IMR-90 (cell line): ENCODE data around the gene RNF144B. TPM values are rescaled to one million over a fixed set of nuclear protein-coding genes. Genes with fewer than 3 reads are reported as not detected.

ENCODE experiments used
- ATAC-seq: fragments of 200-7000 bp; cut with Tn5 transposase; 2 replicates; pipeline ENCODE4 v1.9.1; 2020; ENCODE audit warnings: low read depth, mild to moderate bottlenecking, moderate library complexity
- BruUV-seq: library from RNA; stranded (reverse); fragments of 400-500 nt; replicated peaks from 2 replicates; lab custom pipeline; 2021; lab: Mats Ljungman, UMichigan
- CTCF ChIA-PET: fragments of 300-600 bp; formaldehyde crosslinking; extraction: SDS; loops from one replicate; lab custom pipeline; 2021; ENCODE audit warnings: antibody characterized with exemption; lab: Yijun Ruan, JAX
- POLR2A ChIA-PET: fragments of 300-600 bp; sonication (Branson Sonifier 250); formaldehyde crosslinking; loops from one replicate; lab custom pipeline; 2022; ENCODE audit warnings: antibody characterized with exemption; ENCODE audit not compliant: unreplicated experiment; lab: Charles Lee
- DNase-seq: peaks from one replicate; pipeline ENCODE4 v3.0.0; 2013
- H2AFZ ChIP-seq: replicated peaks from 2 replicates; pipeline ENCODE3; 2013; ENCODE audit warnings: low read length, mild to moderate bottlenecking; ENCODE audit not compliant: poor library complexity
- H2AK5ac ChIP-seq: 2 replicates; pipeline ENCODE4 v1.6.1; 2013; ENCODE audit warnings: low read depth, low read length, inconsistent platforms
- H2AK9ac ChIP-seq: replicated peaks from 2 replicates; pipeline ENCODE3; 2013; ENCODE audit warnings: mild to moderate bottlenecking, low read depth, low read length, moderate library complexity; ENCODE audit not compliant: poor library complexity
- H2BK120ac ChIP-seq: 2 replicates; pipeline ENCODE4 v1.6.1; 2013; ENCODE audit warnings: low read depth, low read length, inconsistent platforms
- H2BK15ac ChIP-seq: 3 replicates; pipeline ENCODE4 v1.6.1; 2013; ENCODE audit warnings: low read depth, low read length, inconsistent platforms
- H2BK20ac ChIP-seq: 2 replicates; pipeline ENCODE4 v1.6.1; 2013; ENCODE audit warnings: low read depth, mild to moderate bottlenecking, inconsistent platforms, low read length, moderate library complexity
- H2BK5ac ChIP-seq: 2 replicates; pipeline ENCODE4 v1.6.1; 2013; ENCODE audit warnings: mild to moderate bottlenecking, low read depth, low read length, inconsistent platforms; ENCODE audit not compliant: poor library complexity, severe bottlenecking
- H3K14ac ChIP-seq: replicated peaks from 2 replicates; pipeline ENCODE4 v1.6.1; 2013; ENCODE audit warnings: low read depth, low read length, inconsistent platforms
- H3K18ac ChIP-seq: 2 replicates; pipeline ENCODE4 v1.6.1; 2013; ENCODE audit warnings: low read depth, low read length, control low read depth
- H3K23ac ChIP-seq: 2 replicates; pipeline ENCODE4 v1.6.1; 2013; ENCODE audit warnings: low read depth, low read length, inconsistent platforms
- H3K27ac ChIP-seq: 2 replicates; pipeline ENCODE4 v1.5.1; 2013; ENCODE audit warnings: mild to moderate bottlenecking, control low read depth, low read length; ENCODE audit not compliant: insufficient read depth
- H3K27me3 ChIP-seq: 2 replicates; pipeline ENCODE4 v1.6.1; 2013; ENCODE audit warnings: low read length; ENCODE audit not compliant: control insufficient read depth, insufficient read depth
- H3K36me3 ChIP-seq: 2 replicates; pipeline ENCODE4 v1.6.1; 2013; ENCODE audit warnings: low read length, mixed read lengths; ENCODE audit not compliant: control insufficient read depth, insufficient read depth
- H3K4ac ChIP-seq: 2 replicates; pipeline ENCODE4 v1.6.1; 2013; ENCODE audit warnings: low read depth, low read length, inconsistent platforms
- H3K4me1 ChIP-seq: 2 replicates; pipeline ENCODE4 v1.6.1; 2013; ENCODE audit warnings: low read length, mixed read lengths; ENCODE audit not compliant: control insufficient read depth, insufficient read depth
- H3K4me2 ChIP-seq: 2 replicates; pipeline ENCODE4 v1.6.1; 2013; ENCODE audit warnings: low read depth, mild to moderate bottlenecking, control low read depth, low read length, moderate library complexity
- H3K4me3 ChIP-seq: 2 replicates; pipeline ENCODE4 v1.5.1; 2013; ENCODE audit warnings: low read depth, mild to moderate bottlenecking, control low read depth, low read length, moderate library complexity; ENCODE audit not compliant: insufficient read depth
- H3K56ac ChIP-seq: 2 replicates; pipeline ENCODE4 v1.6.1; 2013; ENCODE audit warnings: low read length, inconsistent platforms; ENCODE audit not compliant: insufficient read depth; ENCODE audit errors: extremely low read depth
- H3K79me1 ChIP-seq, 2 experiments: 2 replicates each; pipeline ENCODE4 v1.6.1; 2013; ENCODE audit warnings: low read length in 2 of 2, inconsistent platforms in 1 of 2, low read depth in 1 of 2
- H3K9ac ChIP-seq: 2 replicates; pipeline ENCODE4 v1.6.1; 2013; ENCODE audit warnings: low read depth, low read length, control low read depth
- H3K9me1 ChIP-seq: 2 replicates; pipeline ENCODE4 v1.6.1; 2013; ENCODE audit warnings: low read length, inconsistent platforms; ENCODE audit not compliant: insufficient read depth
- H3K9me3 ChIP-seq: 2 replicates; pipeline ENCODE4 v1.6.1; 2013; ENCODE audit warnings: low read length; ENCODE audit not compliant: control insufficient read depth, insufficient read depth
- H4K20me1 ChIP-seq: 2 replicates; pipeline ENCODE4 v1.6.1; 2013; ENCODE audit warnings: low read length, inconsistent platforms; ENCODE audit not compliant: insufficient read depth
- H4K5ac ChIP-seq: 2 replicates; pipeline ENCODE4 v1.6.1; 2013; ENCODE audit warnings: mild to moderate bottlenecking, low read depth, low read length, control low read depth
- H4K8ac ChIP-seq, 2 experiments: 2 replicates each; pipeline ENCODE4 v1.6.1; 2013; ENCODE audit warnings: low read depth in 2 of 2, low read length in 2 of 2, control low read depth in 1 of 2, inconsistent platforms in 1 of 2
- H4K91ac ChIP-seq: 2 replicates; pipeline ENCODE4 v1.6.1; 2013; ENCODE audit warnings: low read depth, low read length, inconsistent platforms; ENCODE audit not compliant: insufficient read depth
- POLR2A ChIP-seq: IDR thresholded peaks from 2 replicates; pipeline ENCODE4 v1.6.1; 2012; ENCODE audit warnings: mild to moderate bottlenecking, low read depth, low read length
- RAD21 ChIP-seq: IDR thresholded peaks from 2 replicates; pipeline ENCODE4 v1.6.1; 2012; ENCODE audit warnings: low read length, improper control_type of control experiment
- WGBS, 2 experiments: methylation state at CpG; one replicate each; pipeline versions ENCODE4 v1.1.5 to v1.1.7; 2013; ENCODE audit warnings: missing lambda C conversion rate in 2 of 2; ENCODE audit not compliant: insufficient read length in 1 of 2; ENCODE audit errors: extremely low coverage in 2 of 2; 5-methylcytosine and 5-hydroxymethylcytosine counted together
- dilution Hi-C: fragments of 300-500 bp; cut with HindIII; formaldehyde crosslinking; loops from one replicate; pipeline ENCODE4 v1.14.3; 2018; ENCODE audit warnings: low sequenced_read_pairs; ENCODE audit not compliant: unreplicated experiment
- in situ Hi-C: fragments of 300-500 bp; cut with MboI; formaldehyde crosslinking; loops from 3 replicates; pipeline ENCODE4 v1.14.3; 2019; ENCODE audit warnings: low sequenced_read_pairs, inconsistent platforms, mixed read lengths
- intact Hi-C: fragments of 100-400 bp; cut with micrococcal nuclease; formaldehyde crosslinking; loops from 2 replicates; pipeline ENCODE4 v1.10.0; 2022
- polyA plus RNA-seq, 3 experiments: library from polyadenylated mRNA; depleted of rRNA; stranded (reverse); fragments of >200 nt; gene quantifications; 2 replicates each; pipeline ENCODE4 v1.2.3, GENCODE V29; 2012; ENCODE audit warnings: low replicate concordance in 1 of 3
- total RNA-seq: library from RNA; depleted of rRNA; stranded (reverse); fragments of >200 nt; gene quantifications from 2 replicates; pipeline ENCODE4 v1.2.3, GENCODE V29; 2012

The RNF144B gene
- total and polyA plus RNA-seq, 2 of the 4 experiments (the other 2 are of a cell fraction), result 0.44 to 2.7 TPM

DNA sequence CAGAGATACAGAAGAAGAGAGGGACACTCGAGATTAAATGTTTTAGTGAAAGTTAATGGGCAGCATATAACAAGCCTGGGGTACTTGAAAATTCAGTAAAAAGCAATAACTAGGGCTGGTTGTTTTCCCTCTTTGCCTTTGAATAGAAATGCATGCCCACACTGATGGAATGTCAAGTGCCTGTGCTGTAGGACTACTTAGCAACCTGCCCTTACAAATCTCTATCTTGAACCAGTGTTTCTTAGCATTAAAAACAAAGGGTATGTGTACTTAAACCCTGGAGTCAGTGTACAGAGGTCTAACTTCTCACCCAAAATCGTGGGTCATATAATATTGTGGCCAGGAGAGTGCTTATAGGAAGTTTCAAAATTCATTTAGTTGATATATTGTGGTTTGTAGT lies 37.1 kb downstream of the RNF144B start:
- ChIA-PET POLR2A (no interaction called here), CTCF (no interaction called here)
- 71% methylated on average over 1 of the region's 2 CpGs; no CpG with 5 or more reads in 1 of the 2 experiments for WGBS, 2 experiments

More for the DNA sequence above, 37.1 kb downstream of the RNF144B start:
- Histone ChIP-seq H3K27me3 (peaks cover 2% of the 10 kb centered on the region), H3K27ac (no peak overlapping the region), H4K8ac (no peak overlapping the region), H2AK5ac (no peak overlapping the region), H2AK9ac (no peak overlapping the region), H3K4me3 (no peak overlapping the region), H3K18ac (no peak overlapping the region), H3K4ac (no peak overlapping the region), H2AFZ (no peak overlapping the region), H3K14ac (no peak overlapping the region), H3K56ac (no peak overlapping the region), H4K20me1 (no peaks in the 10 kb centered on the region), H3K9me1 (no peaks in the 10 kb centered on the region), H3K36me3 (no peaks in the 10 kb centered on the region), H3K4me2 (no peak overlapping the region), H2BK15ac (no peak overlapping the region), H2BK20ac (no peak overlapping the region), H4K5ac (no peak overlapping the region), H2BK5ac (no peak overlapping the region), H3K79me1 (no peaks in the 10 kb centered on the region; a peak in 1 of 4 replicates), H4K91ac (no peak overlapping the region), H2BK120ac (no peak overlapping the region), H3K9me3 (no peaks in the 10 kb centered on the region), H3K9ac (no peak overlapping the region), H3K4me1 (no peaks in the 10 kb centered on the region), H3K23ac (no peak overlapping the region)
- in situ Hi-C loops (no loop called here), intact Hi-C loops (no loop called here), dilution Hi-C loops (no loop called here)
- TF ChIP-seq RAD21, result no peak
- no peak for TF ChIP-seq POLR2A
- no TSS peak for BruUV-seq
- ATAC-seq (no peak), DNase-seq (no peak)
